Sigmoid colon (tissue), 4 donors: ENCODE measurements around the gene MT1X.
A peak's percentile ranks its signal among the peaks of the same experiment; 100 is the strongest.

Source experiments
- EP300 ChIP-seq, 4 donors: sonication (generic); formaldehyde crosslinking; IDR thresholded peaks; one replicate each; pipeline ENCODE4 v1.6.1; 2017; ENCODE audit warnings: antibody characterized with exemption in 4 of 4
- POLR2A ChIP-seq, 2 donors: fragments of 450-650 bp; IDR thresholded peaks; one replicate each; pipeline ENCODE4 v1.6.1; 2016; ENCODE audit warnings: antibody characterized with exemption in 2 of 2, mild to moderate bottlenecking in 2 of 2, moderate library complexity in 2 of 2
- POLR2AphosphoS5 ChIP-seq, 4 donors: sonication (generic); formaldehyde crosslinking; IDR thresholded peaks; one replicate each; pipeline ENCODE4 v1.6.1; 2017; ENCODE audit warnings: antibody characterized with exemption in 4 of 4
- TF ChIP-seq, protein P1 (sequence below), 4 experiments: fragments of 450-650 bp in 3 of 4; fragments of 200-600 bp in 1 of 4; IDR thresholded peaks; one replicate each; pipeline ENCODE4 v1.5.1; 2016 to 2019; ENCODE audit warnings: antibody characterized with exemption in 4 of 4, mild to moderate bottlenecking in 3 of 4, moderate library complexity in 2 of 4

GRCh38 chr16:56673921-56674320 lies 8.3 kb upstream of the MT1X start:
- TF ChIP-seq POLR2A (IDR thresholded peaks at IDR 0.05): no peak
- TF ChIP-seq, protein P1, sequence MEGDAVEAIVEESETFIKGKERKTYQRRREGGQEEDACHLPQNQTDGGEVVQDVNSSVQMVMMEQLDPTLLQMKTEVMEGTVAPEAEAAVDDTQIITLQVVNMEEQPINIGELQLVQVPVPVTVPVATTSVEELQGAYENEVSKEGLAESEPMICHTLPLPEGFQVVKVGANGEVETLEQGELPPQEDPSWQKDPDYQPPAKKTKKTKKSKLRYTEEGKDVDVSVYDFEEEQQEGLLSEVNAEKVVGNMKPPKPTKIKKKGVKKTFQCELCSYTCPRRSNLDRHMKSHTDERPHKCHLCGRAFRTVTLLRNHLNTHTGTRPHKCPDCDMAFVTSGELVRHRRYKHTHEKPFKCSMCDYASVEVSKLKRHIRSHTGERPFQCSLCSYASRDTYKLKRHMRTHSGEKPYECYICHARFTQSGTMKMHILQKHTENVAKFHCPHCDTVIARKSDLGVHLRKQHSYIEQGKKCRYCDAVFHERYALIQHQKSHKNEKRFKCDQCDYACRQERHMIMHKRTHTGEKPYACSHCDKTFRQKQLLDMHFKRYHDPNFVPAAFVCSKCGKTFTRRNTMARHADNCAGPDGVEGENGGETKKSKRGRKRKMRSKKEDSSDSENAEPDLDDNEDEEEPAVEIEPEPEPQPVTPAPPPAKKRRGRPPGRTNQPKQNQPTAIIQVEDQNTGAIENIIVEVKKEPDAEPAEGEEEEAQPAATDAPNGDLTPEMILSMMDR (IDR thresholded peaks at IDR 0.05): peak in 3 of 4 experiments; percentile 44 to 57 (median 47)
- TF ChIP-seq EP300 (IDR thresholded peaks at IDR 0.05): no peak
- no peak for TF ChIP-seq POLR2AphosphoS5 (IDR thresholded peaks at IDR 0.05)
